ENCODE results near the gene CAPN1.
"Not testable (repeated sequence)": the region's sequence is repeated elsewhere in the genome, so short reads cannot be mapped to it uniquely, and the experiment has no call there.

Gene CAPN1

DNA sequence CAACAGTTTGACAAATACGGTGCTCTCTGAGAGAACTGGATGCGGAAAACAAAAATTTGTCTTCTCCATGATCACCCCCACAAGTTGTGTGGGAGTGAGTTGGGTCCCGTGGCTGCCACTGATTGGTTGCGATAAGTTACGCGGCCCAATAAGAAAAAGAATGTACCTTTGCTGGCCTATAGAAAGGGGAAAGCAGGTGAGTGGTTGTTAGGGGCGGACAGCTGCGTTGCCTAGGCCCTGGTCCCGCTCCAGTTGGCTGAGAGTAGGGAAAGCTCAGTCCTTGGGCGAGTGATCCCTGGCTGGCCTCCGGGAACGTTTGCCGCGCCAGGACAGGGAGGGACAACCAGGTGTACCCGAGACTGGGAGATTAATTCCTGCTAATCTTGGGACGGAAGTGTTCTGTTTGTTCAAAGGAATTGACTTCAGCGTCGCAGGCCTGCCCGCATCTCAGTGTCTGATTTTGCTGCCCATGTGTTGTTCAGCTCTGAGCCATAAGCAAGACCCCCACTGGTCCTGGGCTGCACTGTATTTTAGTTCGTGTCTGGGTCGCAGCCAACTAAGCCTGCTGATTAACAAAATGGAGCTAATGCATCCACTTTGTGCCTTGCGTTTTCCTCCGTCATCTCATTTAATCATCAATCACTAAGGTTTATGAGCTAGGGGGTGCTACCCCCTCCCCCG lies 46.6 kb upstream of the CAPN1 start:
- DNase-seq (ENCODE audit: low read depth) = peak; percentile 94
- H3K4me3 ChIP-seq (ENCODE audit: low read depth, low read length) = peak overlapping the region; percentile 78
- TF ChIP-seq CTCF (IDR thresholded peaks at IDR 0.05; ENCODE audit: low read depth, low read length, missing control alignments) = no peak
- in situ Hi-C loops (cut with HindIII; ENCODE audit: low sequenced_read_pairs) = no loop called here

DNA sequence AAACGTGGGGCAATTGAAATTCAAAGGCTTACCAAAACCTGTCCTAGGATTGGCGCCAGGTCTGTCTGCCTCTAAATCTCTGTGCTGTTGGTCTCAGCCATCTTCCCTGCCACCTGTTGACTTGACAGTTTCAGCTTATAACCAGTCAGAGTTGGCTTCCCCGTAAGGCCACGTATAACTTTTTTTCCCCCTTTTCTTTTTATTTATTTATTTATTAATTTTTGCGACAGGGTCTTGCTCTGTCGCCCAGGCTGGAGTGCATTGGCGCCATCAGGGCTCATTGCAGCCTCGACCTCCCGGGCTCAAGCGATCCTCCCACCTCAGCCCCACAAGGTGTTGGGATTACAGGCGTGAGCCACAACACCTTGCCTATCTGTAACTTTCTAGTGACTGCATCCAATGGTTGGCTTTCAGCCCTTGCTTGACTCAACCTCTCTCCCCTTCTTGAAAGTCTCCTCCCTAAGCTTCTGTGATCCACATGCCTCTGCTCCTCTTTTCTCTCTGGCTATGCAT lies 46.0 kb upstream of the CAPN1 start:
- TF ChIP-seq CTCF (IDR thresholded peaks at IDR 0.05; ENCODE audit: low read depth, low read length, missing control alignments) = no peak
- in situ Hi-C loops (cut with HindIII; ENCODE audit: low sequenced_read_pairs) = no loop called here
- no peak for DNase-seq (ENCODE audit: low read depth)
- H3K4me3 ChIP-seq (ENCODE audit: low read depth, low read length) = peak overlapping the region; percentile 78

GRCh38 chr11:65136515-65137096 lies 45.1 kb upstream of the CAPN1 start:
- DNase-seq (ENCODE audit: low read depth) = no peak
- no peak overlapping the region for H3K4me3 ChIP-seq (ENCODE audit: low read depth, low read length)
- no peak for TF ChIP-seq CTCF (IDR thresholded peaks at IDR 0.05; ENCODE audit: low read depth, low read length, missing control alignments)
- in situ Hi-C loops (cut with HindIII; ENCODE audit: low sequenced_read_pairs) = no loop called here

DNA sequence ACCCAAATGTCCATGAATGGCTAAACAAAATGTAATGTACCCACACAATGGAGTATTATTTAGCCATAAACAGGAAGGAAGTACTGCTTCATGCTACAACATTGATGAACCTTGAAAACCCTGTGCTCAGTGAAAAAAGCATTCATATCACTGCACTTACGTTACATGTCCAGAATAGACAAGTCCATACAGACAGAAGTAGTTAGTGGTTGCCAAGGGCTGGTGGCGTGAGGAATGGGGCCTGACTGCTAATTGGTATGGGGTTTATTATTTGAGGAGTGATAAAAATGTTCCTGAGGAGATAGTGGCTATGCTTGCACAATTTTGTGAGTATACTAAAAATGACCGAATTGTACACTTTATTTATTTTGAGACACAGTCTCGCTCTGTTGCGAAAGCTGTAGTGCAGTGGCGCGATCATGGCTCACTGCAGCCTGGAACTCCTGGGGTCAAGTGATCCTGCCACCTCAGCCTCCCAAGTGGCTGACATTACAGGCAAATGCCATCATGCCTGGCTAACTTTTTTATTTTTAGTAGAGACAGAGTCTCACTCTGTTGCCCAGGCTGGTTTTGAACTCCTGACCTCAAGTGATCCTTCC lies 39.7 kb upstream of the CAPN1 start:
- TF ChIP-seq CTCF (IDR thresholded peaks at IDR 0.05; ENCODE audit: low read depth, low read length, missing control alignments) = no peak

DNA sequence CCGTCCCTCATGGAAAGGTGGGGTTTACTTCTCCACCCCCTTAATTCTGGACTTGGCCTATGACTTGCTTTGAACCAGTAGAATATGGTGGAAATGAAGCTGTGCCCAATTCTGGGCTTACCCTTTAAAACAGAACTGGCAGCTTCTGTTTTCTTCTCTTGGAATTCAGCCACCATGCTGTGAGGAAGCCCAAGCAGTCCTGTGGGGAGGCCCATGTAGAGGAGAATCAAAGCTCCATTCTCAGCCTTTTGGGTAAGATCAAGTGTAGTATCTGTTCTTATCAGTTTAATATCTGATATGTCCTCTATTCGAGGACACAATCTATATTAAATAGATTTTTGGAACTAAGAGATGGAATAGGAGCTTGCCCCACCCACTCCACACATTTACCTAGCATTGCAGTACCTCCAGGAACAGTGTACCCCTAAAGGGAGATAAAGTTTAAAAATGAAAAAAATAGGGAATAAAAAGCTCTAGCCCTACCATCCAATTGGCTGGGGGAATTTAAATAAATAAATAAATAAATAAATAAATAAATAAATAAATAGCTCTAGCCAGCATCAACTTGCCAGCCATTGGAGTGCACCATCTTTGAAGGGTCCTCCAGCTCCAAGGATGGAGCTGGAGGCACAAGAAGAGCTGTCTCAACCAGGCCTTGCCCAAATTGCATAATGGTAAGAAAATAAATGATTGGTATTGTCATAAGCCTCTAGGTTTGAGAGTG lies 34.2 kb upstream of the CAPN1 start:
- in situ Hi-C loops (cut with HindIII; ENCODE audit: low sequenced_read_pairs) = no loop called here
- DNase-seq (ENCODE audit: low read depth) = no peak
- no peak for TF ChIP-seq CTCF (IDR thresholded peaks at IDR 0.05; ENCODE audit: low read depth, low read length, missing control alignments)
- H3K4me3 ChIP-seq (ENCODE audit: low read depth, low read length) = no peak overlapping the region

More for the DNA sequence above, 39.7 kb upstream of the CAPN1 start:
- H3K4me3 ChIP-seq (ENCODE audit: low read depth, low read length) = no peak overlapping the region
- in situ Hi-C loops (cut with HindIII; ENCODE audit: low sequenced_read_pairs) = no loop called here
- DNase-seq (ENCODE audit: low read depth) = no peak

GRCh38 chr11:65148657-65149056 lies 33.1 kb upstream of the CAPN1 start:
- H3K4me3 ChIP-seq (ENCODE audit: low read depth, low read length) = no peak overlapping the region
- TF ChIP-seq CTCF (IDR thresholded peaks at IDR 0.05; ENCODE audit: low read depth, low read length, missing control alignments) = no peak
- in situ Hi-C loops (cut with HindIII; ENCODE audit: low sequenced_read_pairs) = no loop called here
- DNase-seq (ENCODE audit: low read depth) = no peak

- DNase-seq (ENCODE audit: low read depth); H3K4me3 ChIP-seq (ENCODE audit: low read depth, low read length); in situ Hi-C loops (cut with HindIII; ENCODE audit: low sequenced_read_pairs): not testable (repeated sequence)
These were observed 31.6 kb upstream of the CAPN1 start for GRCh38 chr11:65150131-65150508.
